Uterus (tissue), 2 donors: Measurements from ENCODE around the gene ZFP14.

Source experiments
- POLR2A ChIP-seq, 2 donors: fragments of 450-650 bp; IDR thresholded peaks; one replicate each; pipeline ENCODE4 v1.6.1; 2016; ENCODE audit warnings: antibody characterized with exemption in 2 of 2, mild to moderate bottlenecking in 1 of 2, moderate library complexity in 1 of 2
- TF ChIP-seq, protein P1 (sequence below), 4 experiments: fragments of 200-600 bp in 2 of 4; fragments of 450-650 bp in 2 of 4; sonication (generic) in 2 of 4; IDR thresholded peaks; one replicate each; pipeline ENCODE4 v1.5.1; 2016 to 2019; ENCODE audit warnings: antibody characterized with exemption in 4 of 4, mild to moderate bottlenecking in 2 of 4, moderate library complexity in 1 of 4

DNA sequence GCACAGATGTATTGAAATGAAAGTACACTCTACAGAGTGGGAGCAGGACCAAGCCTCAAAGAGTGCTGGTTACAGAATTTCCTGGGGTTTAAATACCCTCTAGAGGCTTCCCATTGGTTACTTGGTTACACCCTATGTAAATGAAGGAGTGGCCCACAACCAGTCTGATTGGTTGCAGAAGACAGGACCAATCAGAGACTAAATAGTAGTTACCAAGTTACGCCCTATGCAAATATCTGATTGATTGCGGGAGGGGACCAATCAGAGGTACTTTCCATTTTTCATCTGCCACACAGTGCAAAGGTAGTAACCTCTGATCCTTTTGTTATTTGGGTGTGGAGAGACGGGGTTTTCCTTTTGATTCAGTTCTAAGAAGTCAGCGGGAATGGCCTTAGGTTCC is 44.9 kb upstream of the ZFP14 start:
- TF ChIP-seq, protein P1, sequence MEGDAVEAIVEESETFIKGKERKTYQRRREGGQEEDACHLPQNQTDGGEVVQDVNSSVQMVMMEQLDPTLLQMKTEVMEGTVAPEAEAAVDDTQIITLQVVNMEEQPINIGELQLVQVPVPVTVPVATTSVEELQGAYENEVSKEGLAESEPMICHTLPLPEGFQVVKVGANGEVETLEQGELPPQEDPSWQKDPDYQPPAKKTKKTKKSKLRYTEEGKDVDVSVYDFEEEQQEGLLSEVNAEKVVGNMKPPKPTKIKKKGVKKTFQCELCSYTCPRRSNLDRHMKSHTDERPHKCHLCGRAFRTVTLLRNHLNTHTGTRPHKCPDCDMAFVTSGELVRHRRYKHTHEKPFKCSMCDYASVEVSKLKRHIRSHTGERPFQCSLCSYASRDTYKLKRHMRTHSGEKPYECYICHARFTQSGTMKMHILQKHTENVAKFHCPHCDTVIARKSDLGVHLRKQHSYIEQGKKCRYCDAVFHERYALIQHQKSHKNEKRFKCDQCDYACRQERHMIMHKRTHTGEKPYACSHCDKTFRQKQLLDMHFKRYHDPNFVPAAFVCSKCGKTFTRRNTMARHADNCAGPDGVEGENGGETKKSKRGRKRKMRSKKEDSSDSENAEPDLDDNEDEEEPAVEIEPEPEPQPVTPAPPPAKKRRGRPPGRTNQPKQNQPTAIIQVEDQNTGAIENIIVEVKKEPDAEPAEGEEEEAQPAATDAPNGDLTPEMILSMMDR (IDR thresholded peaks at IDR 0.05), result no peak
- TF ChIP-seq POLR2A (IDR thresholded peaks at IDR 0.05), result no peak
